Calu3 (cell line): ENCODE measurements around the gene COL21A1. TPM values are rescaled to one million over a fixed set of nuclear protein-coding genes. Genes with fewer than 3 reads are reported as not detected.

Experiments used
- BruUV-seq: library from RNA; stranded (reverse); fragments of 400-500 nt; replicated peaks from 2 replicates; lab custom pipeline; 2021; lab: Mats Ljungman, UMichigan
- CTCF ChIA-PET: fragments of 300-600 bp; sonication (Branson Sonifier 250); formaldehyde crosslinking; loops from one replicate; lab custom pipeline; 2022; ENCODE audit warnings: antibody characterized with exemption; lab: Charles Lee
- DNase-seq: peaks from one replicate; pipeline ENCODE4 v3.0.0; 2022
- H3K27ac Mint-ChIP-seq: one replicate; pipeline ENCODE4 v1.8.0; 2022; ENCODE audit warnings: mixed read lengths; ENCODE audit not compliant: unreplicated experiment
- H3K27me3 Mint-ChIP-seq: one replicate; pipeline ENCODE4 v1.8.0; 2022; ENCODE audit warnings: mixed read lengths; ENCODE audit not compliant: unreplicated experiment
- H3K36me3 Mint-ChIP-seq: one replicate; pipeline ENCODE4 v1.8.0; 2022; ENCODE audit warnings: mild to moderate bottlenecking, moderate library complexity, mixed read lengths; ENCODE audit not compliant: insufficient read depth, unreplicated experiment
- H3K4me1 Mint-ChIP-seq: one replicate; pipeline ENCODE4 v1.8.0; 2022; ENCODE audit warnings: mild to moderate bottlenecking, low read depth, mixed read lengths; ENCODE audit not compliant: unreplicated experiment
- H3K4me3 Mint-ChIP-seq: one replicate; pipeline ENCODE4 v1.8.0; 2022; ENCODE audit warnings: mild to moderate bottlenecking, low read depth, moderate library complexity, mixed read lengths; ENCODE audit not compliant: unreplicated experiment
- H3K9me3 Mint-ChIP-seq: one replicate; pipeline ENCODE4 v1.8.0; 2022; ENCODE audit warnings: low read depth, mixed read lengths; ENCODE audit not compliant: unreplicated experiment
- intact Hi-C: fragments of 100-400 bp; cut with micrococcal nuclease; formaldehyde crosslinking; loops from one replicate; pipeline ENCODE4 v1.10.0; 2022; ENCODE audit not compliant: unreplicated experiment
- total RNA-seq: library from RNA; stranded (reverse); gene quantifications from 2 replicates; pipeline ENCODE4 v1.2.3, GENCODE V29; 2022
- TF ChIP-seq, protein P1 (sequence below): fragments of 200-600 bp; IDR thresholded peaks from one replicate; pipeline ENCODE4 v1.8.0; 2022; ENCODE audit warnings: antibody characterized with exemption; ENCODE audit not compliant: unreplicated experiment

COL21A1 gene
- total RNA-seq, 1 experiment from 2014 or later = 1.8 TPM

DNA sequence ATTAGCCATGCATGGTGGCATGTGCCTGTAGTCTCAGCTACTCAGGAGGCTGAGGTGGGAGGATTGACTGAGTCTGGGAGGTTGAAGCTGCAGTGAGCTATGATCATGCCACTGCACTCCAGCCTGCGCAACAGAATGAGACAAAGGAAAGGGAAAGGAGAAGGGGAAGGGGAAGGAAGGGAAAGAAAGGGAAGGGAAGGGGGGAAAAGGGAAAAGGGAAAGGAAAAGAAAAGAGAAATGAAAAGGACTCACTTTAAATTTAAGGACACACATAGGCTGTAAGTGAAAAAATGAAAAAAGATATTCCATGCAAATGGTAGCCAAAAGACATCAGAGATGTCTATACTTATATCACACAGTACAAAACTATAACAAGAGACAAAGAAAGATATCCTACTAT lies 74.2 kb downstream of the COL21A1 start:
- no TSS peak for BruUV-seq
- DNase-seq = no peak
- Mint-ChIP-seq H3K27me3 (no peaks in the 10 kb centered on the region), H3K9me3 (peaks cover 23% of the 10 kb centered on the region), H3K4me3 (no peak overlapping the region), H3K27ac (no peak overlapping the region), H3K36me3 (no peaks in the 10 kb centered on the region), H3K4me1 (no peaks in the 10 kb centered on the region)
- TF ChIP-seq, protein P1, sequence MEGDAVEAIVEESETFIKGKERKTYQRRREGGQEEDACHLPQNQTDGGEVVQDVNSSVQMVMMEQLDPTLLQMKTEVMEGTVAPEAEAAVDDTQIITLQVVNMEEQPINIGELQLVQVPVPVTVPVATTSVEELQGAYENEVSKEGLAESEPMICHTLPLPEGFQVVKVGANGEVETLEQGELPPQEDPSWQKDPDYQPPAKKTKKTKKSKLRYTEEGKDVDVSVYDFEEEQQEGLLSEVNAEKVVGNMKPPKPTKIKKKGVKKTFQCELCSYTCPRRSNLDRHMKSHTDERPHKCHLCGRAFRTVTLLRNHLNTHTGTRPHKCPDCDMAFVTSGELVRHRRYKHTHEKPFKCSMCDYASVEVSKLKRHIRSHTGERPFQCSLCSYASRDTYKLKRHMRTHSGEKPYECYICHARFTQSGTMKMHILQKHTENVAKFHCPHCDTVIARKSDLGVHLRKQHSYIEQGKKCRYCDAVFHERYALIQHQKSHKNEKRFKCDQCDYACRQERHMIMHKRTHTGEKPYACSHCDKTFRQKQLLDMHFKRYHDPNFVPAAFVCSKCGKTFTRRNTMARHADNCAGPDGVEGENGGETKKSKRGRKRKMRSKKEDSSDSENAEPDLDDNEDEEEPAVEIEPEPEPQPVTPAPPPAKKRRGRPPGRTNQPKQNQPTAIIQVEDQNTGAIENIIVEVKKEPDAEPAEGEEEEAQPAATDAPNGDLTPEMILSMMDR = no peak
- intact Hi-C loops = no loop called here
- CTCF ChIA-PET = no interaction called here

DNA sequence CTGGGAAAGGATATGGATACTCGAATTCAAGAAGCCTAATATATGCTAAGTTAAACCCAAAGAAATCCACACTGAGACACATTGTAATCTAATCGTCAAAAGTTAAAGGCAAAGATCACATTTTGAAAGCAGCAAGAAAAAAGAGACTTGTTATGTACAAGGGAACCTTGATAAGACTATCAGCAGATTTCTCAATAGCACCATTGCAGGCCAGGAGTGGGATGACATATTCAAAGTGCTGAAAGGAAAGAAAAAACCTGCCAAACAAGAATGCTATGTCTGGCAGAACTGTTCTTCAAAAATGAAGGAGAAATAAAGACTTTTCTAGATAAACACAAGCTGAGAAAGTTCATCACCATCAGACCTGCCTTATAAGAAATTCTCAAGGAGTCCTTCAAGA lies 75.2 kb downstream of the COL21A1 start:
- intact Hi-C loops = no loop called here
- TF ChIP-seq, protein P1 = no peak
- DNase-seq = no peak
- no peak overlapping the region for H3K4me3 Mint-ChIP-seq
- CTCF ChIA-PET = no interaction called here
- H3K4me1 Mint-ChIP-seq = no peaks in the 10 kb centered on the region
- BruUV-seq = no TSS peak
- H3K9me3 Mint-ChIP-seq = peaks cover 23% of the 10 kb centered on the region
- H3K27ac Mint-ChIP-seq = no peak overlapping the region
- H3K36me3 Mint-ChIP-seq = no peaks in the 10 kb centered on the region
- H3K27me3 Mint-ChIP-seq = no peaks in the 10 kb centered on the region

DNA sequence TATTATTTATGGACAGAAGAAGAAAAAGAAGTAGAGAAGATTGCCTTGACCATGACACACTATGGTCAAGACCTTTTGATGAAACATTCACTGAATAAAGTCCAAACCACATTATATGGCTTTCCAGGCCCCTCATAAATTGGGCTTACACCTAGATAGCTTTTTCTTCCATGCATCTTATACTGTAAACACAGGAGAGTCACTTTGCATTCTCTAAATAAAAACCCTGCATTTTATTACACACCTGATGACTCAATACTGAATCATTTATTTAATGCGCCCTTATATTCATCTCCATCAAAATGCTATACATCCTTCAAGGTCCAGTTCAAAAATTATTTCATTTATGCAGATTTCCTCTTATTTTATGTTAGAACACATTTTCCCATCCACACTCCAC lies 78.0 kb downstream of the COL21A1 start:
- TF ChIP-seq, protein P1 = no peak
- CTCF ChIA-PET = no interaction called here
- Mint-ChIP-seq H3K4me3 (no peak overlapping the region), H3K4me1 (no peaks in the 10 kb centered on the region), H3K27ac (no peak overlapping the region), H3K27me3 (no peaks in the 10 kb centered on the region), H3K9me3 (peaks cover 16% of the 10 kb centered on the region), H3K36me3 (no peaks in the 10 kb centered on the region)
- DNase-seq = no peak
- no TSS peak for BruUV-seq
- intact Hi-C loops = no loop called here

DNA sequence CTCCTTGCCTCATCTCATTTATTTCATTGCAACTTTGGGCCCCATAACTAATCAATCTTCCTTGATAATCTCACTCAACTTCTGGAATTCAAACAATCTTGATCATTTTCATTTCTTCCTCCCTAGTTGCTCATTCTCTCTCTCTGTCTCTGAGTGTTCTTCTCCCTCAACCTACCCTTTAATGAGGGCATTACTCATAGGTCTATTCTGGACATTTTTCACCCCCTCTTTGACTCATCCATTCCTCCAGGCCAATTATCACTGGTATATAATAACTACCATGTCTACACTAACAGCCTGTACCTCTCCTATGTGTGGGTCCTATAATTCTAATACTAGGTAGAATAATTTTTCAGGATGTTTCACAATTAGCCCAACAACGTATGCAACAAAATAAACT lies 78.8 kb downstream of the COL21A1 start:
- BruUV-seq = no TSS peak
- H3K27ac Mint-ChIP-seq = no peak overlapping the region
- CTCF ChIA-PET = no interaction called here
- H3K4me3 Mint-ChIP-seq = no peak overlapping the region
- TF ChIP-seq, protein P1 = no peak
- intact Hi-C loops = no loop called here
- peaks cover 16% of the 10 kb centered on the region for H3K9me3 Mint-ChIP-seq
- DNase-seq = no peak
- no peaks in the 10 kb centered on the region for H3K27me3 Mint-ChIP-seq
- no peaks in the 10 kb centered on the region for H3K4me1 Mint-ChIP-seq
- no peaks in the 10 kb centered on the region for H3K36me3 Mint-ChIP-seq
